Measurements from ENCODE around the gene MYO5B.

- TF ChIP-seq CTCF (IDR thresholded peaks at IDR 0.05; ENCODE audit: borderline replicate concordance, extremely low read depth, low read length, poor library complexity, severe bottlenecking) (no peak), EZH2 (IDR thresholded peaks at IDR 0.05; ENCODE audit: borderline replicate concordance, low read depth, low read length, severe bottlenecking) (no peak)
Measured at GRCh38 chr18:50083708-50084107, 111.2 kb downstream of the MYO5B start.

Data from DND-41 (cell line).